Measurements from ENCODE around the gene TEKTIP1.

GRCh38 chr19:3549816-3550215 is 10.8 kb downstream of the TEKTIP1 start:
- TF ChIP-seq CTCF (IDR thresholded peaks at IDR 0.05) (no peak), POLR2A (IDR thresholded peaks at IDR 0.05) (no peak)
